Keratinocyte (primary cell): ENCODE data around the gene RAB37. TPM values are rescaled to one million over a fixed set of nuclear protein-coding genes. Genes with fewer than 3 reads are reported as not detected.

Experiments
- DNase-seq: peaks from one replicate; pipeline ENCODE4 v3.0.0-alpha.2; 2011; ENCODE audit warnings: low read depth, missing footprints, low spot score
- FAIRE-seq: peaks from 2 replicates; lab custom pipeline; 2011; peaks lifted over from hg19 to GRCh38; lab: Jason Lieb, UNC
- H2AFZ ChIP-seq: 2 replicates; pipeline ENCODE4 v1.6.0; 2012; ENCODE audit warnings: low read length, control low read depth, inconsistent platforms; ENCODE audit not compliant: control insufficient read depth
- H3K27ac ChIP-seq: 2 replicates; pipeline ENCODE4 v1.5.1; 2011; ENCODE audit warnings: low read length; ENCODE audit not compliant: control insufficient read depth, insufficient read depth
- H3K27me3 ChIP-seq: 3 replicates; pipeline ENCODE4 v1.6.0; 2011; ENCODE audit warnings: low read length; ENCODE audit not compliant: control insufficient read depth, insufficient read depth; ENCODE audit errors: extremely low read depth
- H3K36me3 ChIP-seq, 2 experiments: 2 replicates in 1 of 2; 3 replicates in 1 of 2; pipeline ENCODE4 v1.5.1; 2011; ENCODE audit warnings: low read length in 2 of 2, mild to moderate bottlenecking in 1 of 2; ENCODE audit not compliant: control insufficient read depth in 2 of 2, insufficient read depth in 2 of 2; ENCODE audit errors: extremely low read depth in 1 of 2
- H3K4me1 ChIP-seq: 3 replicates; pipeline ENCODE4 v1.5.1; 2011; ENCODE audit warnings: low read length; ENCODE audit not compliant: control insufficient read depth, insufficient read depth; ENCODE audit errors: extremely low read depth
- H3K4me2 ChIP-seq: 3 replicates; pipeline ENCODE4 v1.6.0; 2011; ENCODE audit warnings: low read depth, low read length; ENCODE audit not compliant: control insufficient read depth, insufficient read depth; ENCODE audit errors: extremely low read depth
- H3K4me3 ChIP-seq, 3 experiments: fragments of 200-600 bp in 1 of 3; sonication (generic) in 1 of 3; 2 replicates in 2 of 3; 3 replicates in 1 of 3; pipeline ENCODE4 v1.5.1; 2011 to 2016; ENCODE audit warnings: low read length in 3 of 3, mild to moderate bottlenecking in 3 of 3, control low read depth in 2 of 3, inconsistent platforms in 1 of 3, low read depth in 1 of 3, mixed read lengths in 1 of 3, mixed run types in 1 of 3, moderate library complexity in 1 of 3; ENCODE audit not compliant: control insufficient read depth in 2 of 3, insufficient read depth in 2 of 3; ENCODE audit errors: extremely low read depth in 1 of 3
- H3K79me2 ChIP-seq: 2 replicates; pipeline ENCODE4 v1.6.0; 2012; ENCODE audit warnings: low read length; ENCODE audit not compliant: control insufficient read depth, insufficient read depth
- H3K9ac ChIP-seq: 3 replicates; pipeline ENCODE4 v1.6.0; 2011; ENCODE audit warnings: low read length; ENCODE audit not compliant: control insufficient read depth, insufficient read depth; ENCODE audit errors: extremely low read depth
- H3K9me1 ChIP-seq: 3 replicates; pipeline ENCODE4 v1.6.0; 2011; ENCODE audit warnings: low read length; ENCODE audit not compliant: control insufficient read depth, insufficient read depth; ENCODE audit errors: extremely low read depth
- H3K9me3 ChIP-seq: 2 replicates; pipeline ENCODE4 v1.5.1; 2012; ENCODE audit warnings: low read depth, low read length; ENCODE audit not compliant: control insufficient read depth
- H4K20me1 ChIP-seq: 3 replicates; pipeline ENCODE4 v1.6.0; 2011; ENCODE audit warnings: low read length; ENCODE audit not compliant: control insufficient read depth, insufficient read depth; ENCODE audit errors: extremely low read depth
- EZH2 ChIP-seq: IDR thresholded peaks from one replicate; pipeline ENCODE4 v1.6.1; 2012; ENCODE audit warnings: inconsistent platforms, mild to moderate bottlenecking, low read length, moderate library complexity
- dilution Hi-C: fragments of 300-500 bp; cut with MboI; formaldehyde crosslinking; loops from one replicate; pipeline ENCODE4 v1.7.0; 2020; ENCODE audit warnings: low sequenced_read_pairs; ENCODE audit not compliant: extremely low pct_ligation_motif_present
- polyA plus RNA-seq, 5 experiments: library from polyadenylated mRNA; depleted of rRNA in 3 of 5; stranded (reverse) in 3 of 5; stranded (forward) in 1 of 5; unstranded in 1 of 5; fragments of >200 nt; gene quantifications; 1 replicate in 1 of 5; 2 replicates in 3 of 5; 3 replicates in 1 of 5; pipeline versions ENCODE4 v1.2.1 to v1.2.3, GENCODE V29; 2011 to 2012; ENCODE audit warnings: missing spikeins in 2 of 5, low read depth in 1 of 5, low replicate concordance in 1 of 5
- TF ChIP-seq, protein P1 (sequence below), 3 experiments: IDR thresholded peaks in 1 of 3; conservative IDR thresholded peaks in 1 of 3; optimal IDR thresholded peaks in 1 of 3; 2 replicates in 2 of 3; 3 replicates in 1 of 3; pipeline versions ENCODE3 to v1.5.1; 2011; ENCODE audit warnings: low read length in 3 of 3, mild to moderate bottlenecking in 3 of 3, moderate library complexity in 2 of 3, control low read depth in 1 of 3, inconsistent platforms in 1 of 3; ENCODE audit not compliant: insufficient read depth in 2 of 3; ENCODE audit errors: extremely low read depth in 1 of 3

RAB37 gene
- polyA plus RNA-seq, 1 donor (not counting 4 experiments of a cell fraction or from before 2014, with no cell fraction given), result 0.03 TPM

DNA sequence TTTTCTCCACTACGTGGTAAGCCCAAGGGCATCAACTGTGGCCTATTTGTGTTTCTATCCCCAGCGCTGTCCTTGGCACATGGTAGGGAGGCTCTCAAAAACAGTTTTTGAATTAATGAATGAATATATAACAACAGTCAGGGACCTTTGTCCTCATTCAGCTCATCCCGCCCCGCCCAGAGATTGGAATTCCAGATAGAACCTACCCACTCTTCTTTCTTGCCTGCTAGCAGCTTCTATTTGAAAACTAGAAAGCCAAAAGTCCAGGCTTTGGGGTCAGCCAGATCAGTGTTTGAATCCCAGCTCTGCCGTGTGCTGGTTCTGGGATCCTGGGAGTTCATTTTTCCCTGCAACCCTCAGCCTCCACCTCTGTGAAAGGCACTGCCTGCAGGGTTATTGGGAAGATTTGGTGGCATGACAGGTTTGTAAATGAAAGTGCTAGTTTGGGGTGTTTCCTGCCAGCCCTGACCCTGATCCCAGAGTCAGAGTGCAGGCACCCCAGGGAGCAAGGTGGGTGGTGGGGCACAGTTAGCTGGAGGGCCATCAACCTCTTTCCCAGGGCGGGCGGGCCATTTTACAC is 15.9 kb downstream of the RAB37 start:
- Histone ChIP-seq H3K4me2 (no peak overlapping the region), H3K79me2 (peaks cover 68% of the 10 kb centered on the region), H3K27ac (no peak overlapping the region), H3K9me3 (no peaks in the 10 kb centered on the region), H3K9me1 (peaks cover 5% of the 10 kb centered on the region), H3K4me1 (peaks cover 23% of the 10 kb centered on the region), H3K36me3 (no peaks in the 10 kb centered on the region), H3K4me3 (no peak overlapping the region), H4K20me1 (no peaks in the 10 kb centered on the region), H2AFZ (no peak overlapping the region), H3K27me3 (no peaks in the 10 kb centered on the region), H3K9ac (no peak overlapping the region)
- FAIRE-seq (no peak), DNase-seq (no peak)
- dilution Hi-C loops, result no loop called here
- TF ChIP-seq, protein P1, sequence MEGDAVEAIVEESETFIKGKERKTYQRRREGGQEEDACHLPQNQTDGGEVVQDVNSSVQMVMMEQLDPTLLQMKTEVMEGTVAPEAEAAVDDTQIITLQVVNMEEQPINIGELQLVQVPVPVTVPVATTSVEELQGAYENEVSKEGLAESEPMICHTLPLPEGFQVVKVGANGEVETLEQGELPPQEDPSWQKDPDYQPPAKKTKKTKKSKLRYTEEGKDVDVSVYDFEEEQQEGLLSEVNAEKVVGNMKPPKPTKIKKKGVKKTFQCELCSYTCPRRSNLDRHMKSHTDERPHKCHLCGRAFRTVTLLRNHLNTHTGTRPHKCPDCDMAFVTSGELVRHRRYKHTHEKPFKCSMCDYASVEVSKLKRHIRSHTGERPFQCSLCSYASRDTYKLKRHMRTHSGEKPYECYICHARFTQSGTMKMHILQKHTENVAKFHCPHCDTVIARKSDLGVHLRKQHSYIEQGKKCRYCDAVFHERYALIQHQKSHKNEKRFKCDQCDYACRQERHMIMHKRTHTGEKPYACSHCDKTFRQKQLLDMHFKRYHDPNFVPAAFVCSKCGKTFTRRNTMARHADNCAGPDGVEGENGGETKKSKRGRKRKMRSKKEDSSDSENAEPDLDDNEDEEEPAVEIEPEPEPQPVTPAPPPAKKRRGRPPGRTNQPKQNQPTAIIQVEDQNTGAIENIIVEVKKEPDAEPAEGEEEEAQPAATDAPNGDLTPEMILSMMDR (optimal IDR thresholded peaks at IDR 0.05 in 1 of 3, IDR thresholded peaks at IDR 0.05 in 1 of 3, conservative IDR thresholded peaks at IDR 0.05 in 1 of 3; ENCODE audit: extremely low read depth in 1 of 3, insufficient read depth in 2 of 3, low read length in 3 of 3), result no peak
- no peak for TF ChIP-seq EZH2

DNA sequence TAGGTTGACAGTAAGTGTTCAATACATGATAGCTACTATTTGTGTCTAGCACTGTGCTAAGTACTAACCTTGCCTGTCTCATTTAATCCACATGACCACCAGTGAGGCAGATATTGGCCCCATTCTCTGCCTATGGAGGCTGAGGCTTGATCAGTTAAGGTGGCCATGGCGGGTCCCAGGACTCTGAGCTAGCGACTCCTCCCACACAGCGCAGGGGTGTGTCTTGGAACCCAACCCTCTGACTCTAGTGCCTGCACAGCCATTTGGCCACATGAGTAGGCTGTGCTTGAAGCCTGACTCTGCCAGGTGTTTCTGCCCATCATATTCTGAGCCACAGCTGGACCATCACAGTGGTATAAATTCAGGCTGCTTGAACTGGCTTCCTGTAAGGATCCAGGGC is 17.8 kb downstream of the RAB37 start:
- Histone ChIP-seq H4K20me1 (no peaks in the 10 kb centered on the region), H3K27me3 (no peaks in the 10 kb centered on the region), H3K36me3 (no peaks in the 10 kb centered on the region), H2AFZ (no peak overlapping the region), H3K9ac (no peak overlapping the region), H3K4me1 (peaks cover 40% of the 10 kb centered on the region), H3K4me2 (no peak overlapping the region), H3K4me3 (no peak overlapping the region), H3K27ac (no peak overlapping the region), H3K9me1 (peaks cover 12% of the 10 kb centered on the region), H3K9me3 (no peaks in the 10 kb centered on the region), H3K79me2 (peaks cover 63% of the 10 kb centered on the region)
- no peak for TF ChIP-seq EZH2
- TF ChIP-seq, protein P1 (optimal IDR thresholded peaks at IDR 0.05 in 1 of 3, IDR thresholded peaks at IDR 0.05 in 1 of 3, conservative IDR thresholded peaks at IDR 0.05 in 1 of 3; ENCODE audit: extremely low read depth in 1 of 3, insufficient read depth in 2 of 3, low read length in 3 of 3), result no peak
- DNase-seq, result no peak
- no peak for FAIRE-seq
- dilution Hi-C loops, result no loop called here
